ENCODE results near the gene ABHD4.
"Not testable (repeated sequence)": the region's sequence is repeated elsewhere in the genome, so short reads cannot be mapped to it uniquely, and the experiment has no call there.

The ABHD4 gene

GRCh38 chr14:22627506-22628263 is 29.6 kb downstream of the ABHD4 start:
- no peak for DNase-seq

DNA sequence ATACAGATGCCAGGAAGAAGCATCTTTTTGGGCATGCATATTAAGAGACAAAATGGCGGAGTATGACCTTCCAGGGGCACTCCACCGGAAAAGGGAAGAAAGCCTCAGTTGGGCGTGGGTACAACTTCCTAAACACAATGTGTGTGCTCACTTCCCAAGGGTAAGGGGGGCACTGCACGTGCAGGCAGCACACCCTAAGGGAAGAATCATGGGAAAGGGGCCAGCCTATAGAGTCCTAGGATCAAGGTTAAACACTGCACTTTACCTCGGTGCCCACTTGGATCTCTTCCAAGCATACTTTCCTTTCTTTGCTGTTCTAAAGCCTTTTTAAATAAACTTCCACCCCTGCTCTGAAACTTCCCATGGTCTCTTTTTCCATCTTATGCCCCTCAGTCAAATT is 31.3 kb downstream of the ABHD4 start:
- no peak for DNase-seq

DNA sequence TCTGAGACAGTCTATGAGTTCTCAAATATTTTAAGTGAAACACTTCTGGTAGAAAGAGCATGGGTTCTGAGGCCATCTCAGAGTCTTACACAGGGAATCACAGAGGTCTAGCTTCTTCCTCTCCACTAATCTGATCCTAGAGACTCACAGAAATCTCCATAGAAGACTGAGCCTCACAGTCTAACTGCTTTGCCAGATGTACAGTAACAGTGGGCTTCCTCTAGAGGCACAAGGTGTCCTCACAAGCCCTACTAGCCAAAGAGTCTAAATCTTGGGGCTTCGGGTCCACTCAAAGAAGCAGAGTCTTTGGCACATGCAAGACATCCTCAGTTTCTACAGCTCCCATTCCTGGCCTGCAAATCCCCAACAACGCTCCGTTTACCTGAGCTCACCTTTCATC is 32.0 kb downstream of the ABHD4 start:
- DNase-seq = no peak

DNA sequence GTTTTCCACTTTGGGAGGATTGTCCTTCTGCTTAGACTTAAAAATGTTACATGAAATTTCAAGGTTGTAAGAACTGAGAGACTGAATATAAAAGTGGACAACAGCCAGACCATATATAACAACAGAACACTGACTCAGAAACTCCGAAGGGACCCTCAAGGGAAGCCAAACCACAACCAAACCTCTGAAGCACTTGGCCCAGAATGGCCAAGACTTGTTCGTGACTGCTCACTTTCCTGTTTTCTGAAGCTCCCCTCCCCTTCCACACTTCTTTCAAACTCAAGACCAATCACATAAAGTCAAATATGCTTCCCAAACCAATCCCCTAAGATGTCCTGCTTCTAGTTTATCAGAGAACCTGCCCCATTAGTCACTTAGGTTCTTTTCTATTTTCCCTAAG is 32.4 kb downstream of the ABHD4 start:
- DNase-seq = no peak

- DNase-seq = no peak
Observed at GRCh38 chr14:22634233-22634900, 36.3 kb downstream of the ABHD4 start.

GRCh38 chr14:22635980-22636379 is 37.9 kb downstream of the ABHD4 start:
- DNase-seq = not testable (repeated sequence)

DNA sequence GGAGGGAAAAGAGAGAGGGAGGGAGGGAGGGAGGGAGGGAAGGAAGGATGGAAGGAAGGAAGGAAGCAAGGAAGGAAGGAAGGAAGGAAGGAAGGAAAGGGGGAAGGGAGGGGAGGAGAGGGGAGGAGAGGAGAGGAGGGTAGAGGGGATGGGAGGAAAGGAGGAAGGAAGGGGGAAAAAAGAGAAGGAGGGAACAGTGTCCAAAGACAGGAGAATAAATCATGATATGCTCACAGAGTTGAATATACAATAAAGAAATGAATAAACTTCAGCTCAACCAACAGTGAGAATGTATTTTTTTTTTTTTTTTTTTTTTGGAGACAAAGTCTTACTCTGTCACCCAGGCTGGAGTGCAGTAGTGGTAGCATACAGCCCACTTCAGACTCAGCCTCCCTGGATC is 42.1 kb downstream of the ABHD4 start:
- DNase-seq = no peak

DNA sequence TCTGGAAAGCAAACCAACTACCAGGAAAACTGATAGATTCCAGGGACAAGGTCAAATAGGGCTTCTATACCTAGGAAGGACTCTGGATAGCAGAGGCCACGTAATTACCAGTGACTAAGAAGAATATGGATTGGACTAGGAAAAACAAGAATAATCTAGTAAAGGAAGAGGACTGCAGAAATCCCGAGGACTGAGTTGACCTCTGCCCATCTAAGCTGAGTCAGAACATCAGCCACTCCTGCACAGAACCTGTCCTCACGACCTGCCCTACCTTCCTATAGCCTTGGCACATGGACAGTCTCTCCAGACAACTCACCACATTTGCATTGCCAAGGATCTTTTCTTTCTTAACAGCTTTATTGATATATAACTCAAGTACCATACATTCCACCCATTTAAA is 43.7 kb downstream of the ABHD4 start:
- DNase-seq = no peak

- no peak for DNase-seq
Observed at GRCh38 chr14:22644305-22644635, 46.2 kb downstream of the ABHD4 start, which contains the start of gene OR6J1. Gene OR6J1, minus strand, starts transcription at chr14:22644352. Its CDS starts 9,541 bp downstream, at chr14:22634811.

- DNase-seq = no peak
Observed at GRCh38 chr14:22646570-22647254, 48.6 kb downstream of the ABHD4 start.

GRCh38 chr14:22648506-22648905 is 50.4 kb downstream of the ABHD4 start:
- DNase-seq = no peak

DNA sequence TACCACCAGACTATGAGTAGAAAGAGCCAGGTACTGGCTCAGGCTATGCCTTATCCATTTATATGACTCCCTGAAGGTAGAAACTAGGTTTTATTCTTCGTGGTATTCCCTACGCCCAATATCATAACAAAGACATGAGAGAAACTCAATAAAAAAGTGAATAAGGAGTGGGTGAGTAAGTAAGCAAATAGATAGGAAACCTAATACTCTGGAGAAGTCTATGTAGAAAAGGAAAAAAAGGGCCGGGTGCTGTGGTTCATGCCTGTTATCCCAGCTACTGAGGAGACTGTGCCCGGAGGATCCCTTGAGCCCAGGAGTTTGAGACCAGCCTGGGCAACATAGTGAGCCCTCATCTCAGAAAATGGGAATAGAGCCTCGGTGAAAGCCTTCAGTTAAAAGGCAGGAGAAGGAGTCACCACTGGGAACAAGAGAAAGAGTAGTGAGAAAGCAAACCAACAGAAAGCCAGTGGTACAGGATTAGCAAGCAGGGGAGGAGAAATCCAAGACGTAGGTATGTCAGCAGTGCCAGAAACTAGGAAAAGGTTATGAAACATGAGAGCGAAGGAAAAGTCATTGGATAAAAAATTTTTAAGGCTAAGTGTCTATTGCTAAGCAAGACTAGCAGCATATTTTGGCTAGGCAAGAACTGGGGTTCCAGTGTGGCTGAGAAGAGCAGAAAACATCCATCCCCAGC is 52.1 kb downstream of the ABHD4 start:
- no peak for DNase-seq

GRCh38 chr14:22650960-22651521 is 52.9 kb downstream of the ABHD4 start:
- no peak for DNase-seq

GRCh38 chr14:22651586-22651985 is 53.5 kb downstream of the ABHD4 start:
- DNase-seq = no peak

GRCh38 chr14:22653012-22653621 is 55.0 kb downstream of the ABHD4 start:
- peak; percentile 57 to 58 for DNase-seq

DNA sequence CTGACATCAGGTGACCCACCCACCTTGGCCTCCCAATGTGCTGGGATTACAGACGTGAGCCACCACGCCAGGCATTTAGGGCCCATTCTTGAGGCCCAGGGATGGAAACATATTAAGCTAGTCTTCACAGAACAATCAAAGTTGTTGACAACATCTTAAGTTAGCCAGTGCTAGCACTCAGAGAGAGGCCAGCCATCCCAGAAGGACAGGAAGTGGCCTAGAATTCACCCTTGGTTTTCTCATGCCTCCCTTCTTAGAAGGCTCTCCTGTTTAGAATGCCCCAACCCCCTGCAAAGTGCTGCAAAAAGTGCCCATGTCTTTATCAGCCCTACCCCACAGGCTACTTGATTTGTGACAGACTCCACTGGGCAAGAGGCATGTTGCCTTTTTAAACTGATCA is 58.1 kb downstream of the ABHD4 start:
- no peak for DNase-seq

GRCh38 chr14:22656945-22657731 is 59.0 kb downstream of the ABHD4 start:
- no peak for DNase-seq

DNA sequence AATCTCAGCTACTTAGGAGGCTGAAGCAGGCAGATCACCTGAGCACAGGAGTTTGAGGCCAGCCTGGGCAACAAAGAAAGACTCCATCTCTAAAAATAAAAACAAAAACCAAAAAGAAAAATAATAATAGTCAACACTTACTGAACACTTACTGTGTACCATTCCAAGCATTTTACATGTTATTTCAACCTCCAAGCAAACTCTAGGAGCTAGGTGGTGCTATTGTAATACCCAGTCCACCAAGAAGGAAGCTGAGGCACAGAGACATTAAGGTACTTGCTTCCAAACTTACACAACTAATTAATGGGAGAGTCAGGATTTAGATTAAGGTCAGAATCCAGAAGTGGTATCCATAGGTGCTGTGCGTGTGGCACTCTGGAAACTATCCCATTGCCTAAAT is 59.8 kb downstream of the ABHD4 start:
- no peak for DNase-seq

DNA sequence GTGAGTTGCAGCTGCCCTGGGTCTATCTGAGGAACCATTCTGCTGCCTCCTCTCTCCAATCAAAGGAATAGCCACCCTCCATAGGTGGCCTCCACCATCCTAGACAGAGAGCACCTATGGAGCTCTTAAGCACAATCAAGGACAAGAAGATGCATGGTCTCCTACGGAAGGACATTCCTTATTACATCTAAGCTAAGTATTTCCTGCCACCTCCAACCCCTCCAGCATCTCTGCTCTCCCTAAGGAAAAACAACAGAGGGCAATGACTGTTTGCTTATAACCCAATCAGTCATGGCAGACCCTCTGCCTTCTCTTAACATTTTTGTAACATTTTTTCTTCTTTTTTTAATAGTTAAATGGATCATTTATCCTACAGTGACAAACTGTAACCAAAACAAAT is 60.8 kb downstream of the ABHD4 start:
- no peak for DNase-seq

GRCh38 chr14:22660654-22661053 is 62.6 kb downstream of the ABHD4 start:
- no peak for DNase-seq
